Cardiac muscle cell (in vitro differentiated cells and primary cell): ENCODE measurements around the gene KLF16. TPM values are rescaled to one million over a fixed set of nuclear protein-coding genes. Genes with fewer than 3 reads are reported as not detected.
A peak's percentile ranks its signal among the peaks of the same experiment; 100 is the strongest.

ENCODE experiments used
- DNase-seq, 2 donors: peaks; one replicate each; pipeline versions ENCODE4 v3.0.0 to v3.0.0-alpha.2; 2010 to 2017; ENCODE audit warnings: low read depth in 1 of 2, low spot score in 1 of 2
- H3K27ac ChIP-seq: fragments of 200-600 bp; sonication (generic); 2 replicates; pipeline ENCODE4 v1.5.1; 2016
- H3K27me3 ChIP-seq: fragments of 200-600 bp; sonication (generic); 2 replicates; pipeline ENCODE4 v1.6.0; 2016; ENCODE audit warnings: control low read depth
- H3K36me3 ChIP-seq: fragments of 200-600 bp; sonication (generic); 2 replicates; pipeline ENCODE4 v1.5.1; 2016; ENCODE audit warnings: control low read depth
- H3K4me1 ChIP-seq: fragments of 200-600 bp; sonication (generic); 2 replicates; pipeline ENCODE4 v1.8.1; 2017; ENCODE audit warnings: low read depth, mild to moderate bottlenecking, mixed run types
- H3K4me3 ChIP-seq: fragments of 200-600 bp; sonication (generic); 2 replicates; pipeline ENCODE4 v1.5.1; 2016; ENCODE audit warnings: mild to moderate bottlenecking
- H3K9me3 ChIP-seq: fragments of 200-600 bp; sonication (generic); 2 replicates; pipeline ENCODE4 v1.5.1; 2017; ENCODE audit warnings: low read depth, mild to moderate bottlenecking, control low read depth
- CTCF ChIP-seq: IDR thresholded peaks from 2 replicates; pipeline ENCODE4 v1.5.1; 2012; ENCODE audit warnings: low read depth, mild to moderate bottlenecking, low read length
- polyA plus RNA-seq: library from polyadenylated mRNA; unstranded; fragments of >200 nt; fragmentation: Nextera tagmentation; extraction: Ambion mirVana; gene quantifications from 2 replicates; pipeline ENCODE4 v1.2.1, GENCODE V29; 2016
- total RNA-seq: library from RNA; depleted of rRNA; stranded (reverse); fragments of >200 nt; gene quantifications from 2 replicates; pipeline ENCODE4 v1.2.3, GENCODE V29; 2016

KLF16 gene
- total and polyA plus RNA-seq, 2 experiments from 2014 or later: 9.1 to 9.3 TPM

GRCh38 chr19:1859331-1859781 lies 4.0 kb downstream of the KLF16 start:
- DNase-seq: no peak
- H3K27me3 ChIP-seq: peaks cover 3% of the 10 kb centered on the region
- no peak for TF ChIP-seq CTCF
- no peaks in the 10 kb centered on the region for H3K9me3 ChIP-seq
- H3K4me1 ChIP-seq: peaks cover 44% of the 10 kb centered on the region
- no peak overlapping the region for H3K27ac ChIP-seq
- no peak overlapping the region for H3K4me3 ChIP-seq
- no peaks in the 10 kb centered on the region for H3K36me3 ChIP-seq

- TF ChIP-seq CTCF: no peak
- Histone ChIP-seq H3K27me3 (peaks cover 3% of the 10 kb centered on the region), H3K27ac (no peak overlapping the region), H3K4me1 (peaks cover 50% of the 10 kb centered on the region), H3K4me3 (no peak overlapping the region), H3K9me3 (no peaks in the 10 kb centered on the region), H3K36me3 (no peaks in the 10 kb centered on the region)
- DNase-seq: no peak
Measured at GRCh38 chr19:1858412-1859081, 4.8 kb downstream of the KLF16 start.

- Histone ChIP-seq H3K36me3 (no peaks in the 10 kb centered on the region), H3K4me3 (peak overlapping the region; percentile 11), H3K27me3 (peaks cover 3% of the 10 kb centered on the region), H3K9me3 (no peaks in the 10 kb centered on the region), H3K4me1 (peaks cover 52% of the 10 kb centered on the region), H3K27ac (no peak overlapping the region)
- TF ChIP-seq CTCF: no peak
- DNase-seq: no peak
Measured at GRCh38 chr19:1857648-1858326, 5.6 kb downstream of the KLF16 start.

GRCh38 chr19:1856698-1857603 lies 6.4 kb downstream of the KLF16 start:
- Histone ChIP-seq H3K27ac (peak overlapping the region; percentile 59), H3K4me3 (peak overlapping the region; percentile 11)

More at GRCh38 chr19:1856698-1857603, 6.4 kb downstream of the KLF16 start:
- no peak for TF ChIP-seq CTCF
- DNase-seq: peak; percentile 54 to 85
- Histone ChIP-seq H3K9me3 (no peaks in the 10 kb centered on the region), H3K27me3 (no peaks in the 10 kb centered on the region), H3K36me3 (no peaks in the 10 kb centered on the region), H3K4me1 (peaks cover 52% of the 10 kb centered on the region)
